CD1c-positive myeloid dendritic cell (primary cell): Measurements from ENCODE around the gene ALB.
"Not testable (repeated sequence)": the region's sequence is repeated elsewhere in the genome, so short reads cannot be mapped to it uniquely, and the experiment has no call there.

Source experiments
- DNase-seq: peaks from one replicate; pipeline ENCODE4 v3.0.0-alpha.2; 2016; ENCODE audit errors: extremely low spot score

The ALB gene

DNA sequence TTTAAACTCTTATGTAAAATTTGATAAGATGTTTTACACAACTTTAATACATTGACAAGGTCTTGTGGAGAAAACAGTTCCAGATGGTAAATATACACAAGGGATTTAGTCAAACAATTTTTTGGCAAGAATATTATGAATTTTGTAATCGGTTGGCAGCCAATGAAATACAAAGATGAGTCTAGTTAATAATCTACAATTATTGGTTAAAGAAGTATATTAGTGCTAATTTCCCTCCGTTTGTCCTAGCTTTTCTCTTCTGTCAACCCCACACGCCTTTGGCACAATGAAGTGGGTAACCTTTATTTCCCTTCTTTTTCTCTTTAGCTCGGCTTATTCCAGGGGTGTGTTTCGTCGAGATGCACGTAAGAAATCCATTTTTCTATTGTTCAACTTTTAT, at the start of gene ALB:
TSS of gene ALB (plus strand) at position 246 of the 400 bp plus-strand sequence. CDS start at position 287, 41 bp downstream.
- no peak for DNase-seq

DNA sequence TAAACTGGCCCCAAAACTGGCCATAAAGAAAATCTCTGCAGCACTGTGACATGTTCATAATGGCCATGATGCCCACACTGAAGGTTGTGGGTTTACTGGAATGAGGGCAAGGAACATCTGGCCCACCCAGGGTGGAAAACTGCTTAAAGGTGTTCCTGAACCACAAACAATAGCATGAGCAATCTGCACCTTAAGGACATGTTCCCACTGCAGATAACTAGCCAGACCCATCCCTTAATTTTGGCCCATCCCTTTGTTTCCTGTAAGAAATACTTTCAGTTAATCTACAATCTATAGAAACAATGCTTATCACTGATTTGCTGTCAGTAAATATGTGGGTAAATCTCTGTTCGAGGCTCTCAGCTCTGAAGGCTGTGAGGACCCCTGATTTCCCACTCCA, 46.9 kb upstream of the ALB start:
- not testable (repeated sequence) for DNase-seq

DNA sequence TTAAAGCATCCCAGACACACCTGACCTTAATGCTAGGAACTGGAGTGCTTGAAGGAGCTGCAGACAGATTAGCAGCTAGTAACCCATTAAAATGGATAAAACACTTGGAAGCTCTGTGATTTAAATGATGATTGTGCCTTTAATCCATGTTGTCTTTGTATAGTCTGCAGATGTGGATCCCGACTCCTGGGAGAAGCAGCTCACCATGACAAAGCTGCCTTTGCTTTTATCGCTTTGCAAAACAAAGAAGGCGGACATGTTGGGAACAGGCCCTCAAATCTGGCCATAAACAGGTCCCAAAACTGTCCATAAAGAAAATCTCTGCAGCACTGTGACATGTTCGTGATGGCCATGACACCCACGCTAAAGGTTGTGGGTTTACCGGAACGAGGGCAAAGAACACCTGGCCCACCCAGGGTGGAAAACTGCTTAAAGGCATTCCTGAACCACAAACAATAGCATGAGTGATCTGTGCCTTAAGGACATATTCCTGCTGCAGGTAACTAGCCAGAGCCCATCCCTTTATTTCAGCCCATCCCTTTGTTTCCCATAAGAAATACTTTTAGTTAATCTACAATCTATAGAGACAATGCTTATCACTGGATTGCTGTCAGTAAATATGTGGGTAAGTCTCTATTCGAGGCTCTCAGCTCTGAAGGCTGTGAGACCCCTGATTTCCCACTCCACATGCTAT, 34.4 kb upstream of the ALB start:
- not testable (repeated sequence) for DNase-seq

DNA sequence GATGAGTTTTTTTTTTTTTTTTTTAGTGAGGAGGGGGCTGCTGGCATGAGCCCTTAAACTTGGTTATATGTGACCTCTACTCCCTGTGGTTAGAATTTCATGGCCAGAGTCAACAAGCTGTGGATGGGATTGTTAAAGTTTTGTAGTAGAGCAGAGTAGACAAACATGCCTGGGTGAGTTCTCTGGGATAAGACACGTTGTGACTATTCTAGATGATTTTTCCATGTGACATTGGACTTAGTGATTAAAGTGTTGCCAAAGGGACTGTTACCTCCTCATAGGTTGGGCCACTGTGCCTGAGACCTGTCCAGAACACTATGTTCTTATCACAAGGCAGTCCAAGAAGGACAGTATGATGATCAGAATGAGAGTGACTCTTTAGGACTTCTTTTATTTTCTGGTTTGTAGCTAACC, 28.8 kb upstream of the ALB start:
- no peak for DNase-seq

GRCh38 chr4:73376251-73376650, 27.8 kb upstream of the ALB start:
- DNase-seq: no peak

- no peak for DNase-seq
These were observed 27.1 kb upstream of the ALB start for GRCh38 chr4:73376976-73377375.

GRCh38 chr4:73378887-73379286, 25.2 kb upstream of the ALB start:
- no peak for DNase-seq

DNA sequence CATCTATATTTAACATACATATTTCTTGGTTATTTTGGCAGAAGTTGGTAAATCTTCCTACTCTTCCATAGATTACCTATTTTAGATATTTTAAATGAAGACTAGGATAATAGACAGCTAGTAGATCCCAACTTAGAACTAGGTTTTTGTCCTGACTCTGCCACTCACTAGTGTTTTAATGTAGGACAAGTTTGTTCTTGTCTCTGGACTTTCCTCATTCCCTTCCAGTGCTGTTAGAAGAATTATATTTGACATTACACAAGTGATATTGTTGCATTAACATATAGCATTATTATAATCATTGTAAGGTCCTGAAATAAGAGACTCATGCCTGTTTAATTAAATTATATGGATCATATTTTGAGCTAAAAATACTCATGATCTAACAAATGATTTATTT, 24.1 kb upstream of the ALB start:
- DNase-seq: no peak

- no peak for DNase-seq
These were observed 22.9 kb upstream of the ALB start for GRCh38 chr4:73381214-73381613.

DNA sequence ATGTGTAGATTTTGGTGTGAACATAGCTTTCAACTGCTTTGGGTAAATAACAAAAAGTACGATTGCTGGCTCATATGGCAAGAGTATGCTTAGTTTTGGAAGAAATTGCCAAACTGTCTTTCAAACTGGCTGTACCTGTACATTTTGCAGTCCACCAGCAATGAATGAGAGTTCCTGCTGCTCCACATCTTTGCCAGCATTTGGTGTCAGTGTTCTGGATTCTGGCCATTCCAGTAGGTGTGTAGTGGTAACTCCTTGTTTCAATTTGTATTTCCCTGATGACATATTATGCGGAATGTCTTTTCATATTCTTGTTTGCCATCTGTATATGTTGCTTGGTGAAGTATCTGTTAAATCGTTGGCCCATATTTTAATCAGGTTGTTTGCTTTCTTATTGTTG, 20.6 kb upstream of the ALB start:
- DNase-seq: no peak

DNA sequence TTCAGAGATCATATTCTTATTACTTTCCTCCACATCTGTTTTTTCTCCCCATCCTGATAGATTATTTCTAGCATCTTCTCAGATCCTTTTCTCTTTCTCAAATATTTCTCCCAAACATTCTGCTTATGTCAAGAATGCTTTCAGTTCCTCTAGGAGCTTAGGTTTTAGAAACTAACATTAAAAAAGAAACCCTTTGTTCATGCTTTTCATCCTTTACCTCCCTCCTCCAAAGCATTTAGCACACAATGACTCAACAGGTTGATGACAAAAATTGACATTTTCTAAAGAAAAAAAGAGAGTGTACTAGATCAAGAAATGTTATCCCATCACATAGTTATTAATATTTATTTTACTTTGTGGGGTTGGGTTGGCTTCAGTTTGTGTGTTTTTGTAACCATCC, 16.5 kb upstream of the ALB start:
- DNase-seq: no peak

DNA sequence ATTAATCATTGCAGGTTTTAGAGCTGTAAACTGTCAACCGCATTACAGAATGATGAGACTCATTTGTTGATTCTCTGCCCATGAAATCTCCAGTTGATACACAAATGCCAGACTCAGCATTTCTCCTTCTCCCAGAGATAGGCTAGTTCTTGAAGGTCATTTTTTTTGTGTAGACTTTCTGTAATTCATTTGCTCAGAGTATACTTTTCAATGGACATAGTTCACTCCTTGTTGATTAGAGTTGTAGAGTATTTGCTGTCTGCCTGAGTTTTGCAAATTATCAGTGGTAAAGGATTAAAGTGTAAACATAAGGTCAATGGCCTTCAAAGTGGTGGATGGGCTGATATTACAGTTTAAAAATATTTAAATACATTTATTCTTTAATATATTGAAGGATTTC, 15.2 kb upstream of the ALB start:
- DNase-seq: no peak

DNA sequence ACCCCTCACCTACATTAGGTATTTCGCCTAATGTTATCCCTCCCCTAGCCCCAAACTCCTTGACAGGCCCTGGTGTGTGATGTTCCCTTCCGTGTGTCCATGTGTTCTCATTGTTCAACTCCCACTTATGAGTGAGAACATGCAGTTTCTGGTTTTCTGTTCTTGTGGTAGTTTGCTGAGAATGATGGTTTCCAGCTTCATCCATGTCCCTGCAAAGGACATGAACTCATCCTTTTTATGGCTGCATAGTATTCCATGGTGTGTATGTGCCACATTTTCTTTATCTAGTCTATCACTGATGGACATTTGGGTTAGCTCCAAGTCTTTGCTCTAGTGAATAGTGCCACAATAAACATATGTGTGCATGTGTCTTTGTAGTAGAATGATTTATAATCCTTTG, 14.4 kb upstream of the ALB start:
- not testable (repeated sequence) for DNase-seq

DNA sequence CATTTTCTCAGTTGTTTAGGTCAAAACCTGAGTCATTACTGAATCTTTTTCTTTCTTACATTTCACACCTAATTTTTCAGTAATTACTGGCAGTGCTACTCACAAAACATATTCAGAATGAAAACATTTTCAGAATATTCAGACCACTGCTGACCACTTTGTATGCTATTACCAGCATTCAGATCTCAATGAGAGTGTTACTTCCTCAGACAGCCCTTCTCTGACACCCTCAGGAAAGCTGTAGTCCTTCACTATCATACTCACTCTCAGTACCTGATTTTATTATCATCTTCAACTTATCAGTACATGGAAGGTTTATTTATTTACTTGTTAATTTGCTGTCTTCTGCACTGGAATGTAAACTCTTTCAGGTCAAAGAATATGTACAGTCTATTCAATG, 12.3 kb upstream of the ALB start:
- DNase-seq: no peak

GRCh38 chr4:73392936-73393335, 11.2 kb upstream of the ALB start:
- no peak for DNase-seq

GRCh38 chr4:73396304-73396703, 7.8 kb upstream of the ALB start:
- no peak for DNase-seq

DNA sequence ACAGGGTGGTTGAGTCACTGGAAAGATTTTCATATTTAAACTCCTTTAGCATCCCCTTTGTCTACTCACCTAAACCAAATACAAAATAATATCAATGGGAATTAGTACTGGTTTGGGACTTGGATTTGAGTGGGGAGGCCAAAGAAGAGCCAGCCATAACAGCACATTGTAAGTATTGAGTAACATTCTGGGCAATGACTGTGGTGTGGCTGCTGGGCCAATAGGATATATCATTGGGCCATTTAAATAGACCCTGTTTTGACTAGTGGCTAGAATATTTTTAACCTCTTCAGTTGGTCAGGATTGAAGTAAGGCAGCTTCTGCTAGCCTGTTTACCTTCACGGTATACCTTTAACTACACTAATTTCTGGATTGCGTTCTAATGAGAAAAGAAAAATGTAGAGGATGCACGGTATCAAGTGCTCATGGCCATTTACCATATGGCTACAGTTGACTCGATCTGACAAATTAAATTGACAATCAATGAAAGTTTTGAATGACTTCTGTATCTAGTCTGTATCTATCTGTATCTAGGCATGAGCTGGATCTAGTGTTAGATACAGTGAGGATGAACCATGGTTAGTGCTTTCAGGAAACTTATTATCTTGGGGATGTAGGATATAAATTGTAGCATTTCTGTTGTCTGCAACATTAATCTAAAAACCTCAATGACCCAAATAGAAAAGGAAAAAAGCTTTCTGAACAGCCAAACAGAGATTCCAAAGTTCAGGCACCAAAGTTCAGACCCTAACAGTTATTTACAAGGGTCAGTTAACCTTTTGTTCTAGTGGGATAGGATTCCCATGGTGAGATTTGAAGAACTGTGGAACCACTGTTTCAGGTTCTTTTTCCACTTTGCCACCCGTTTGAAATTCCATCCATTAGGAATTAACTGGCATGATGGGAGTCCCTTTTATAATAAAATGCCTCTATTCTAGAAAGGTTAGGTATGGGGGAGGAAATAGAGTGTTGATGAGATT, 6.8 kb upstream of the ALB start:
- DNase-seq: no peak

DNA sequence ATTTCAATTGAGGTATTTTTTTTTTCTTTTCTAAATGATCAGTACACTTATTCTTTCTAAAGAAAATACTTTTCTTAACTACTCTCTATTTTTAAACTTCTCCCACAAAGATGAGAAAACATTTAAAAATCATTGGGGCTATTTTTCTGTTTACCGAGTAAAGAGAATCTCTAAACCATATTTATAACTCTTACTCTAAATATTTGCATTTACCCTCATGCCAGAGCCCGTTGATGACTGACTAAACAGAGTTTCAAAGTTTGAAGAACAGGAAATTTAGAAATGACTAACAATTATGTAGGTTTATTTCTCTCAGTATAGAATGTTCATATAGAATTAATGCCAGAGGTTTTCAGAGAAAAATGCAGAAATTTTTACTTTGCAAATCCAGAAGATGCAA, 2.7 kb upstream of the ALB start:
- no peak for DNase-seq

DNA sequence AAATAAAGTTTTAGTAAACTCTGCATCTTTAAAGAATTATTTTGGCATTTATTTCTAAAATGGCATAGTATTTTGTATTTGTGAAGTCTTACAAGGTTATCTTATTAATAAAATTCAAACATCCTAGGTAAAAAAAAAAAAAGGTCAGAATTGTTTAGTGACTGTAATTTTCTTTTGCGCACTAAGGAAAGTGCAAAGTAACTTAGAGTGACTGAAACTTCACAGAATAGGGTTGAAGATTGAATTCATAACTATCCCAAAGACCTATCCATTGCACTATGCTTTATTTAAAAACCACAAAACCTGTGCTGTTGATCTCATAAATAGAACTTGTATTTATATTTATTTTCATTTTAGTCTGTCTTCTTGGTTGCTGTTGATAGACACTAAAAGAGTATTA, 370 bp downstream of the ALB start:
- DNase-seq: no peak

DNA sequence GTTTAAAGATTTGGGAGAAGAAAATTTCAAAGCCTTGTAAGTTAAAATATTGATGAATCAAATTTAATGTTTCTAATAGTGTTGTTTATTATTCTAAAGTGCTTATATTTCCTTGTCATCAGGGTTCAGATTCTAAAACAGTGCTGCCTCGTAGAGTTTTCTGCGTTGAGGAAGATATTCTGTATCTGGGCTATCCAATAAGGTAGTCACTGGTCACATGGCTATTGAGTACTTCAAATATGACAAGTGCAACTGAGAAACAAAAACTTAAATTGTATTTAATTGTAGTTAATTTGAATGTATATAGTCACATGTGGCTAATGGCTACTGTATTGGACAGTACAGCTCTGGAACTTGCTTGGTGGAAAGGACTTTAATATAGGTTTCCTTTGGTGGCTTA, 1.1 kb downstream of the ALB start:
- DNase-seq: no peak

DNA sequence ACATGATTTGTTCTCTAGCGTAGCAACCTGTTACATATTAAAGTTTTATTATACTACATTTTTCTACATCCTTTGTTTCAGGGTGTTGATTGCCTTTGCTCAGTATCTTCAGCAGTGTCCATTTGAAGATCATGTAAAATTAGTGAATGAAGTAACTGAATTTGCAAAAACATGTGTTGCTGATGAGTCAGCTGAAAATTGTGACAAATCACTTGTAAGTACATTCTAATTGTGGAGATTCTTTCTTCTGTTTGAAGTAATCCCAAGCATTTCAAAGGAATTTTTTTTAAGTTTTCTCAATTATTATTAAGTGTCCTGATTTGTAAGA, 2.4 kb downstream of the ALB start:
- no peak for DNase-seq

DNA sequence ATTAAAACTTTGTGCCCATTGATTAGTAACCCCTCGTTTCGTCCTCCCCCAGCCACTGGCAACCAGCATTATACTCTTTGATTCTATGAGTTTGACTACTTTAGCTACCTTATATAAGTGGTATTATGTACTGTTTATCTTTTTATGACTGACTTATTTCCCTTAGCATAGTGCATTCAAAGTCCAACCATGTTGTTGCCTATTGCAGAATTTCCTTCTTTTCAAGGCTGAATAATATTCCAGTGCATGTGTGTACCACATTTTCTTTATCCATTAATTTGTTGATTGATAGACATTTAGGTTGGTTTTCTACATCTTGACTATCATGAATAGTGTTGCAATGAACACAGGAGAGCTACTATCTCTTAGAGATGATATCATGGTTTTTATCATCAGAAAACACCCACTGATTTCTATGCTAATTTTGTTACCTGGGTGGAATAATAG, 3.2 kb downstream of the ALB start:
- DNase-seq: no peak

GRCh38 chr4:73408181-73408867, 4.2 kb downstream of the ALB start:
- no peak for DNase-seq
